ENCODE measurements around the gene IZUMO1R.

DNA sequence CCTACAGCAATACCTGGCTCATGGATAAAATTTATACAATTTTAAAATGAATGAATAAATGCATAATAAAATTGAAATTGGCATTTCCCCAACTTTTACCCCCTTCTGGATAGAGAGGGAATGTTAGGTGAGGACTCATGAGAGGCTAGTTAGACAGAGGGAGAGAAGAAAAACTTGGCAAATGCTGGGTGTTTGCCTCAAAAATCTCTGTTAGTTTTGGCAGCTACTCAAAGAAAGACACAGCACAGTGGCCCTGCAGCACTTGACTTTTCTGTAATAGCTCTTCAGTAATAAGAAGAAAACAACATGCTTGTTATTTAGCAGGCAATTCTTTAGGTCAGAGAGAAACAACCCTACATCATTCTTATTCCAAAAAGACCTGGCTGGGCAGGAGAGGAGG lies 20.7 kb upstream of the IZUMO1R start:
- TF ChIP-seq, protein P1, sequence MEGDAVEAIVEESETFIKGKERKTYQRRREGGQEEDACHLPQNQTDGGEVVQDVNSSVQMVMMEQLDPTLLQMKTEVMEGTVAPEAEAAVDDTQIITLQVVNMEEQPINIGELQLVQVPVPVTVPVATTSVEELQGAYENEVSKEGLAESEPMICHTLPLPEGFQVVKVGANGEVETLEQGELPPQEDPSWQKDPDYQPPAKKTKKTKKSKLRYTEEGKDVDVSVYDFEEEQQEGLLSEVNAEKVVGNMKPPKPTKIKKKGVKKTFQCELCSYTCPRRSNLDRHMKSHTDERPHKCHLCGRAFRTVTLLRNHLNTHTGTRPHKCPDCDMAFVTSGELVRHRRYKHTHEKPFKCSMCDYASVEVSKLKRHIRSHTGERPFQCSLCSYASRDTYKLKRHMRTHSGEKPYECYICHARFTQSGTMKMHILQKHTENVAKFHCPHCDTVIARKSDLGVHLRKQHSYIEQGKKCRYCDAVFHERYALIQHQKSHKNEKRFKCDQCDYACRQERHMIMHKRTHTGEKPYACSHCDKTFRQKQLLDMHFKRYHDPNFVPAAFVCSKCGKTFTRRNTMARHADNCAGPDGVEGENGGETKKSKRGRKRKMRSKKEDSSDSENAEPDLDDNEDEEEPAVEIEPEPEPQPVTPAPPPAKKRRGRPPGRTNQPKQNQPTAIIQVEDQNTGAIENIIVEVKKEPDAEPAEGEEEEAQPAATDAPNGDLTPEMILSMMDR (IDR thresholded peaks at IDR 0.05; ENCODE audit: borderline replicate concordance, extremely low read depth, low read length, poor library complexity, severe bottlenecking), result no peak
- TF ChIP-seq EZH2 (IDR thresholded peaks at IDR 0.05; ENCODE audit: borderline replicate concordance, low read depth, low read length, severe bottlenecking), result no peak

All from DND-41 (cell line).